Right lobe of liver (tissue), 4 donors: ENCODE measurements around the gene C19orf53.

Experiments
- POLR2A ChIP-seq: fragments of 450-650 bp; IDR thresholded peaks from one replicate; pipeline ENCODE4 v1.6.1; 2017; ENCODE audit warnings: antibody characterized with exemption, mild to moderate bottlenecking
- TF ChIP-seq, protein P1 (sequence below), 4 donors: fragments of 200-600 bp in 3 of 4; fragments of 450-650 bp in 1 of 4; IDR thresholded peaks; one replicate each; pipeline versions ENCODE4 v1.5.1 to v1.8.0; 2016 to 2022; ENCODE audit warnings: antibody characterized with exemption in 4 of 4, mild to moderate bottlenecking in 2 of 4
- donor health status: DM: no; HTN: no; CAD: no.
- donor health status: DM: no; HTN: no; CAD: no.
- donor health status: DM: no; HTN: yes; CAD: no.

DNA sequence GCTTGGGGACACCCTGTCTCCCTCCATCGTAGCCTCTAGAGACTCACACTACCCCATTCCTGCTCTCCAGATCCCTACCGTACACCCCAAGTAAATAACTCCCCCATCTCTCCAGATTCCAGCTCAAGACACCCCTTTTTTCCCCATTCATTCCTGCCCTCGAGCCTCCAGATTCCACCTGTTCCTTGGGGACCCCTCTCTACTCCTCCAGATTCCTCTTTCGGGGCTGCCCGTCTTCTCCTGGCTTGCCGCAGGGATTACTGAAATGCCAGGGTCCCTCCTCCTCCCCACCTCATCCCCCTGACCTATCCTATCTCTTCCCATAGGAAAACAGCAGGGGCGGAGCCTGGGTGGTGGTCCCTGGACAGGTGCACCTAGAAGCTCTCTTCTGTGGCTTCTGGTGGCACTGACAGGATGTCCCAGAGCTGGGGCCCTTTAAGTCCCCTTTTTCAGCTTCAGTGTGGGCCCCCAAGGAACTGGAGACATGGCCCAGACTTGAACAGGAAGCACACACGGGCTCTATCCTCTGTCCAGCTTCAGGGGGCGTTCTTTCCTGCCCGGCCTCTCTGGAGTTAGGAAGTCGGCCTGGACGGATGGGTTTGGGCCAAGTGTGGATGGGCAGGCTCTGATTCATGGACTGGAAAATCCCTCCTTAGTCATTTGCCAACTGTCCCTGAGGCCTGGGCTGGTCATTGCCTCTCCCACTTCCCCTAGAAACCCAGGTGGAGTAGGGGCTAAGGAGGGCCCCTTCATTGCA lies 22.2 kb downstream of the C19orf53 start:
- TF ChIP-seq, protein P1, sequence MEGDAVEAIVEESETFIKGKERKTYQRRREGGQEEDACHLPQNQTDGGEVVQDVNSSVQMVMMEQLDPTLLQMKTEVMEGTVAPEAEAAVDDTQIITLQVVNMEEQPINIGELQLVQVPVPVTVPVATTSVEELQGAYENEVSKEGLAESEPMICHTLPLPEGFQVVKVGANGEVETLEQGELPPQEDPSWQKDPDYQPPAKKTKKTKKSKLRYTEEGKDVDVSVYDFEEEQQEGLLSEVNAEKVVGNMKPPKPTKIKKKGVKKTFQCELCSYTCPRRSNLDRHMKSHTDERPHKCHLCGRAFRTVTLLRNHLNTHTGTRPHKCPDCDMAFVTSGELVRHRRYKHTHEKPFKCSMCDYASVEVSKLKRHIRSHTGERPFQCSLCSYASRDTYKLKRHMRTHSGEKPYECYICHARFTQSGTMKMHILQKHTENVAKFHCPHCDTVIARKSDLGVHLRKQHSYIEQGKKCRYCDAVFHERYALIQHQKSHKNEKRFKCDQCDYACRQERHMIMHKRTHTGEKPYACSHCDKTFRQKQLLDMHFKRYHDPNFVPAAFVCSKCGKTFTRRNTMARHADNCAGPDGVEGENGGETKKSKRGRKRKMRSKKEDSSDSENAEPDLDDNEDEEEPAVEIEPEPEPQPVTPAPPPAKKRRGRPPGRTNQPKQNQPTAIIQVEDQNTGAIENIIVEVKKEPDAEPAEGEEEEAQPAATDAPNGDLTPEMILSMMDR (IDR thresholded peaks at IDR 0.05): peak in 1 of 4 donors; percentile 14
- TF ChIP-seq POLR2A: no peak
